ENCODE results near the gene ETS1.

- TF ChIP-seq CTCF (optimal IDR thresholded peaks at IDR 0.05 in 1 of 3, IDR thresholded peaks at IDR 0.05 in 1 of 3, conservative IDR thresholded peaks at IDR 0.05 in 1 of 3; ENCODE audit: extremely low read depth in 1 of 3, insufficient read depth in 2 of 3, low read length in 3 of 3): no peak
- TF ChIP-seq EZH2 (IDR thresholded peaks at IDR 0.05; ENCODE audit: low read length): no peak
Measured at GRCh38 chr11:128428935-128429334, 158.4 kb downstream of the ETS1 start.

Data from keratinocyte (primary cell).